GM21529 (cell line): Measurements from ENCODE around the gene TAAR5.
"Not testable (repeated sequence)": the region's sequence is repeated elsewhere in the genome, so short reads cannot be mapped to it uniquely, and the experiment has no call there.

ENCODE experiments used
- ATAC-seq: cut with Tn5 transposase; IDR thresholded peaks from one replicate; pipeline ENCODE4 v1.9.1; 2021; ENCODE audit not compliant: unreplicated experiment

The TAAR5 gene, protein sequence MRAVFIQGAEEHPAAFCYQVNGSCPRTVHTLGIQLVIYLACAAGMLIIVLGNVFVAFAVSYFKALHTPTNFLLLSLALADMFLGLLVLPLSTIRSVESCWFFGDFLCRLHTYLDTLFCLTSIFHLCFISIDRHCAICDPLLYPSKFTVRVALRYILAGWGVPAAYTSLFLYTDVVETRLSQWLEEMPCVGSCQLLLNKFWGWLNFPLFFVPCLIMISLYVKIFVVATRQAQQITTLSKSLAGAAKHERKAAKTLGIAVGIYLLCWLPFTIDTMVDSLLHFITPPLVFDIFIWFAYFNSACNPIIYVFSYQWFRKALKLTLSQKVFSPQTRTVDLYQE

GRCh38 chr6:132589454-132589853 is at the start of gene TAAR5:
Gene TAAR5 (minus strand): TSS chr6:132589741. CDS start chr6:132589686, 55 bp downstream.
- ATAC-seq: no peak

- not testable (repeated sequence) for ATAC-seq
Observed at GRCh38 chr6:132637135-132637534, 47.6 kb upstream of the TAAR5 start.

DNA sequence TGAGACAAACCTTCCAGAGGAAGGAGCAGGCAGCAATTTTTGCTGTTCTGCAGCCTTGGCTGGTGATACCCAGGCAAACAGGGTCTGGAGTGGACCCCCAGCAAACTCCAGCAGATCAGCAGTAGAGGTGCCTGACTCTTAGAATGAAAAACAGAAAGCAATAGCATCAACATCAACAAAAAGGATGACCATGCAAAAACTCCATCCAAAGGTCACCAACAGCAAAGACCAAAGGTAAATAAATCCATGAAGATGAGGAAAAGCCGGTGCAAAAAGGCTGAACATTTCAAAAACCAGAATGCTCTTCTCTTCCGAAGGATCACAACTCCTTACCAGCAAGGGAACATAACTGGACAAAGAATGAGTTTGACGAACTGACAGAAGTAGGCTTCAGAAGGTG is 46.4 kb upstream of the TAAR5 start:
- not testable (repeated sequence) for ATAC-seq

DNA sequence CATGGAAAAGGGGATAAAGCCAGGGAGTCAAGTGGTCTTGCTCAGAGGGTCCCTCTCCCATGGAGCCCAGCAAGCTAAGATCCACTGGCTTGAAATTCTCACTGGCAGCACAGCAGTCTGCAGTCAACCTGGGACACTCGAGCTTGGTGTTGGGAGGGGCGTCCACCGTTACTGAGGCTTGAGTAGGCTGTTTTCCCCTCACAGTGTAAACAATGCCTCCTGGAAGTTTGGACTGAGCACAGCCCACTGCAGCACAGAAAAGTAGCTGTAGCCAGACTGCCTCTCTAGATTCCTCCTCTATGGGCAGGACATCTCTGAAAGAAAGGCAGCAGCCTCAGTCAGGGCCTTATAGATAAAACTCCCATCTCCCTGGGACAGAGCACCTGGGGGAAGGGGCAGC is 45.7 kb upstream of the TAAR5 start:
- not testable (repeated sequence) for ATAC-seq

DNA sequence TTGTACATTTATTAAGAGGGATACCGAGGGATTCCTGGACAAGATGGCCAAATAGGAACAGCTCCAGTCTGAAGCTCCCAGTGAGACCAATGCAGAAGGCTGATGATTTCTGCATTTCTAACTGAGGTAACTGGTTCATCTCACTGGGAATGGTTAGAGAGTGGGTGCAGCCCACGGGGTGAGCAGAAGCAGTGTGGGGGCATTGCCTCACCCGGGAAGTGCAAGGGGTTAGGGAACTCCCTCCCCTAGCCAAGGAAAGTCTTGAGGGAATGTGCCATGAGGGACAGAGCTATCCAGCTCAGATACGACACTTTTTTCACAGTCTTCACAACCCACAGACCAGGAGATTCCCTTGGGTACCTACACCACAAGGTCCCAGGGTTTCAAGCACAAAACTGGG is 45.3 kb upstream of the TAAR5 start:
- ATAC-seq: no peak

DNA sequence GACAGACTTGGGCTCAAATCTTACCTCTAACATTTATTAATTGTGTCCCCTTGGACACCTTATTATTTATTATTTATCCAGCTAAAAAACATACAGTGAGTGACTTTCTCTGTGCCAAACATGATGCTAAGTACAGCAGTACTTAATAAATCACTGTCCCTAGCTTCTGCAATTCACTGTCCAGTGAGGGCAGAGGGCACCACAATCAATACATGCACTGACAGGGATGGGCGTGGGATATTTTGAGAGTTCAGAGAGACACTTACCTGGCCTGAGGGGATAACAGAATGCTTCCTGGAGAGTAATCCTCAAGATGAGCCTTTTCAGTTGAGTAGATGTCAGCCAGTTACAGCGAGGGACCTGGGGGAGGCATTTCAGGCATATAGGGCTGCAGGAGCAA is 43.8 kb upstream of the TAAR5 start:
- no peak for ATAC-seq

- no peak for ATAC-seq
Observed at GRCh38 chr6:132624175-132624574, 34.6 kb upstream of the TAAR5 start, which contains the start of gene TAAR2. Gene TAAR2 (minus strand): TSS chr6:132624275. CDS start chr6:132624275, 0 bp downstream.

GRCh38 chr6:132623106-132623845 is 33.7 kb upstream of the TAAR5 start:
- no peak for ATAC-seq

GRCh38 chr6:132616677-132617076 is 27.1 kb upstream of the TAAR5 start:
- ATAC-seq: no peak

GRCh38 chr6:132614554-132614953 is 25.0 kb upstream of the TAAR5 start:
- peak; percentile 71 for ATAC-seq

GRCh38 chr6:132612449-132613108 is 23.0 kb upstream of the TAAR5 start:
- ATAC-seq: no peak

DNA sequence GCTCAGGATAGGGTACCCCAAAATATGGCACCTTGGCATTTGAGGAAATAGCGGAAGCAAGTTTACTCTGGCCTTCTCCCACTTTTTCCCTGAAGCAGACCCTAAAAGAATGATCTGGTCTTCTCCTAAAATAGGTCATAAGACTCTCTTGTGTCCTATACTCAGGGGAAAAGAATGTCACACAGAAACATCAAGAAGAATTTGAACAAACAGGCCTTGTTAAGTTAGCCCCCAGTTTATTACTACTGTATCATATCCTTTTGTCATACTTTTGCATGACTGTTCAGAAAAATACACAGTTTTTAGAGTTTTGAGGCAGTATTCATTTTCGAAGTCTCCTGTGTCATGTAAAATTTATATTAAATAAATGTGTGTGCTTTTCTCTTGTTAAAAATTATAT is 22.1 kb upstream of the TAAR5 start:
- ATAC-seq: no peak

DNA sequence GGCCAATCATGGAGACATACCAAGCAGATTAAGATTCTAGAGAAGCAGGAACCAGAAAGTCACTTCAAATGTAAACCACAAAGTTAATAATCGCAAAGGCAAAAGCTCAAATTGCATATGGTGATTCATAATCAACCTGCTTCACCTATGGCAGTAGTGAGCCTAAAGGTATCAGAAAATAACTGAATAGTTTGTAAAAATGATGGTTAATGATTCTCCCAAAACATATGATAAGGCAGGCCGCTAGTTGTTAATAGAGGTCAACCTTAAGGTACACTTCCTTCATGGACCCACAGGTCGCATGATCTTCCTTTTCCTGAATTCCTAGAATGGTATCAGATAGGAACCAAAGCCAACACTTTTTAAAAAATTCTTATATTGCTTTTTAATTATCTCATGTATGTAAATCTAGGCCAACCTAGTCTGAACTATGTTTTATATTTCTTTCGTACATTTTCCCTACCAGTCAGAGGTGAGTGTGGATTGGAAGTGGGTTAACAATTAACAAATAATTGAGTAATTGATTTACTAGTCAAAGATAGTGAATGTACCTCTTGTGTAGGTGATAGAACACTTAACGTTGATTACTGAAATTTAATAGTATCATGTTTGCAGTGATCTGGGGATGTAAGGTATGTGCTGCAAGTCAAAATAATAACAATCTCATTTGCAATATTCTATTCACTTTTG is 18.1 kb upstream of the TAAR5 start:
- ATAC-seq: no peak

- no peak for ATAC-seq
Observed at GRCh38 chr6:132604635-132605152, 15.2 kb upstream of the TAAR5 start.

DNA sequence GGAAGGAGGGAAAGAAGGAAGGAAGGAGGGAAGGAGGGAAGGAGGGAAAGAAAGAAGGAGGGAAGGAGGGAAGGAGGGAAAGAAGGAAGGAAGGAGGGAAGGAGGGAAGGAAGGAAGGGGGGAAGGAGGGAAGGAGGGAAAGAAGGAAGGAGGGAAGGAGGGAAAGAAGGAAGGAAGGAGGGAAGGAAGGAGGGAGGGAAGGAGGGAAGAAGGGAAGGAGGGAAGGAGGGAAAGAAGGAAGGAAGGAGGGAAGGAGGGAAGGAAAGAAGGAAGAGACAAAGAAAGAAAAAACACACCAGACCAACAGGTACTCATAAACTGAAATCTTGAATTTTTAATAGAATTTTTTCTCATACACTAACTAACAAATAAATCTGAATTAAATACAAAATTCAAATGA is 11.4 kb upstream of the TAAR5 start:
- not testable (repeated sequence) for ATAC-seq

DNA sequence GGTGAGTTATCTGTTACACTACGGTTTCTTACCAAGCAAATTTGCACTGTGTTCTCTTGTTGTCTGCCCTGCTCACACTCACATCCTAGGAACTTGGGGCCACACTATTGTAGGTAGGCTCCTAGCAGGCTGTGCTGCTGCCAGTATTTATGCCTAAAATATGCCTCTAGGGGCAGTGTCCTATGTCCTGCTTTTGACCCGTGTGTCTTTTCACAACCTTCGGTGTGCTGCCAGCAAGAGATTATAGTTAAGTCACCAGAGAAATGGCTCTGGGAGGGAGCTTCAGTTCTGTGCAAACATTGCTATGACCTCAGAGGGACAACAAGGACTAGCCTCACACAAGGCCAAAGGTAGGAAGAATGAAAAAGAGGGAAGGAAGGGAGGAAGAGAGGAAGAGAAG is 8.9 kb upstream of the TAAR5 start:
- ATAC-seq: peak; percentile 89

GRCh38 chr6:132596201-132596600 is 6.7 kb upstream of the TAAR5 start:
- ATAC-seq: no peak

DNA sequence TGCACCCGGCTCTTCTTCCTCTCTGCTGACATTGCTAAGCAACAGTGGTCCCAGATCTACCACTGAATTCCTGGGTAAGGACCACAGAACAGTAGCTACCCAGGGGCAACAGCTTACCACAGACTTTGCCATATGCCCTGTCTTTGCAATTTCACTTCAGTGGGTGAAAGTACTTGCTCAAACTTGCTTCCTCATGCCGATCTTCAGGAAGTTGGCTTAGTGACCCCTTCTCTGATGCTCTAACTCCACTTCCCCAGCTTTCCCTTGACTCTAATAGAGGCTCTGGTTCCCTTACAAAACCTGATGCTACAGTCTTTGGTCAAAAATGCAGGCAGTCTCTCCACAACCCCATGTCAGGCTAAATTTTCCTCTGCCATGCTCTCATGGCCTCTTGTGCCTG is 3.3 kb upstream of the TAAR5 start:
- ATAC-seq: no peak

- ATAC-seq: no peak
Observed at GRCh38 chr6:132590362-132590761, 821 bp upstream of the TAAR5 start.

DNA sequence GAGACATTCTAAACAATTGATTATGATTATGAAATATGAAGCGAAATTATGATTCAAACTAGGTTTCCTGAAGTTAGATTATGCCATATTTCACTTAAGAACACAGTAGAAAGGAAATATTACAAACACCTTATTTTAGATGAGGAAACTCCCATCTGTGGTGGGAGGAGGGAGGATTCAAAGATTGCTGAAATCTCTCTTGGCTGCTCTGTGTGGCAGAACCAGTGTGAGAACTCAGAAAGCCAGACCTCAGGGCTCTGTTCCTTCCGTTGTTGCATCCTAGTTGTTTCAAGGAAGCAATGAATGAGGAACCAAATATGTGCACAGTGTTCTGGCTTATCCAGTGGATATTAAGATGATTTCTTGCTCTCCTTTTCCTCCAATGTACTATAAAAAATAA is 2.1 kb downstream of the TAAR5 start:
- ATAC-seq: no peak

DNA sequence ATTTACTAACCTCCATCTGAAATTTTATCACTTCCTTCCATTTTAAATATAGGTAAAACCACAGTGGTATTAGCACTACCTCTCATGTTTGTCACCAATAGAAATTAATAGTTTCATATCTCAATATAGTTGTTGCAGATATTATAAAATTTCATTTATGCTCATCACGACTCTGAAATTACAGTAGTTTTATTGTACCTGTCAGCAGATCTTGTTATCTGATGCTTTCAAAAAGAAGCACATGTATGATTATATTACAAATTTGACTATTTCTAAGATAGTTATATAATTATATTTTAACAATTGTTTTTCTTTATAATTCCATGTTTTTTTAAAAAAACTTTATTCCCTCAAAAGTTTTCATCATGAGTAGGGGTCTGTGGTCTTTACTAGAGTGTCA is 4.8 kb downstream of the TAAR5 start:
- ATAC-seq: no peak
